Loucy (cell line): Measurements from ENCODE around the gene NKAIN2.

Source experiments
- H2AFZ ChIP-seq: fragments of 200-600 bp; sonication (generic); 2 replicates; pipeline ENCODE4 v1.6.0; 2016; ENCODE audit warnings: antibody characterized with exemption, mild to moderate bottlenecking, low read length, moderate library complexity
- H3F3A ChIP-seq: fragments of 200-600 bp; 2 replicates; pipeline ENCODE4 v1.6.0; 2016; ENCODE audit warnings: antibody characterized with exemption, low read depth, mild to moderate bottlenecking
- H3K27me3 ChIP-seq: fragments of 200-600 bp; sonication (generic); 2 replicates; pipeline ENCODE4 v1.6.1; 2014; ENCODE audit warnings: low read length, mild to moderate bottlenecking; ENCODE audit not compliant: insufficient read depth, poor library complexity, severe bottlenecking
- H3K36me3 ChIP-seq: fragments of 200-600 bp; sonication (generic); 2 replicates; pipeline ENCODE4 v1.6.1; 2016; ENCODE audit warnings: low read length; ENCODE audit not compliant: insufficient read depth
- H3K4me1 ChIP-seq: fragments of 200-600 bp; sonication (generic); 2 replicates; pipeline ENCODE4 v1.5.1; 2014; ENCODE audit warnings: low read length, mild to moderate bottlenecking; ENCODE audit not compliant: insufficient read depth, poor library complexity, severe bottlenecking
- H3K4me2 ChIP-seq: fragments of 200-600 bp; sonication (generic); 2 replicates; pipeline ENCODE4 v1.6.0; 2014; ENCODE audit warnings: antibody characterized with exemption, low read length, low read depth, mild to moderate bottlenecking; ENCODE audit not compliant: poor library complexity, severe bottlenecking
- H3K4me3 ChIP-seq: fragments of 200-600 bp; sonication (generic); 2 replicates; pipeline ENCODE4 v1.5.1; 2014; ENCODE audit warnings: low read length, mild to moderate bottlenecking, mixed read lengths; ENCODE audit not compliant: poor library complexity, severe bottlenecking
- H3K79me2 ChIP-seq: fragments of 200-600 bp; sonication (generic); 2 replicates; pipeline ENCODE4 v1.6.1; 2014; ENCODE audit warnings: low read length; ENCODE audit not compliant: insufficient read depth
- H3K9ac ChIP-seq: fragments of 200-600 bp; sonication (generic); 2 replicates; pipeline ENCODE4 v1.6.0; 2014; ENCODE audit warnings: mild to moderate bottlenecking, low read depth, low read length, moderate library complexity; ENCODE audit not compliant: poor library complexity, severe bottlenecking
- H3K9me2 ChIP-seq: fragments of 200-600 bp; sonication (generic); replicated peaks from 2 replicates; pipeline ENCODE4 v1.6.1; 2016; ENCODE audit warnings: low read depth, low read length, mixed read lengths
- H3K9me3 ChIP-seq: fragments of 200-600 bp; sonication (generic); 2 replicates; pipeline ENCODE4 v1.6.1; 2014; ENCODE audit warnings: mild to moderate bottlenecking, antibody characterized with exemption, low read length, low read depth; ENCODE audit not compliant: insufficient read depth
- H4K20me1 ChIP-seq: fragments of 200-600 bp; sonication (generic); 2 replicates; pipeline ENCODE4 v1.6.0; 2014; ENCODE audit warnings: antibody characterized with exemption, low read length, mild to moderate bottlenecking; ENCODE audit not compliant: insufficient read depth, poor library complexity, severe bottlenecking
- EZH2phosphoT487 ChIP-seq: fragments of 200-600 bp; IDR thresholded peaks from 2 replicates; pipeline ENCODE4 v1.6.1; 2018; ENCODE audit warnings: antibody characterized with exemption, mild to moderate bottlenecking, moderate library complexity, borderline replicate concordance
- TF ChIP-seq, protein P1 (sequence below): fragments of 200-600 bp; sonication (generic); conservative IDR thresholded peaks from 2 replicates; pipeline ENCODE4 v1.5.1; 2014; ENCODE audit warnings: mild to moderate bottlenecking, antibody characterized with exemption, low read length

The NKAIN2 gene

DNA sequence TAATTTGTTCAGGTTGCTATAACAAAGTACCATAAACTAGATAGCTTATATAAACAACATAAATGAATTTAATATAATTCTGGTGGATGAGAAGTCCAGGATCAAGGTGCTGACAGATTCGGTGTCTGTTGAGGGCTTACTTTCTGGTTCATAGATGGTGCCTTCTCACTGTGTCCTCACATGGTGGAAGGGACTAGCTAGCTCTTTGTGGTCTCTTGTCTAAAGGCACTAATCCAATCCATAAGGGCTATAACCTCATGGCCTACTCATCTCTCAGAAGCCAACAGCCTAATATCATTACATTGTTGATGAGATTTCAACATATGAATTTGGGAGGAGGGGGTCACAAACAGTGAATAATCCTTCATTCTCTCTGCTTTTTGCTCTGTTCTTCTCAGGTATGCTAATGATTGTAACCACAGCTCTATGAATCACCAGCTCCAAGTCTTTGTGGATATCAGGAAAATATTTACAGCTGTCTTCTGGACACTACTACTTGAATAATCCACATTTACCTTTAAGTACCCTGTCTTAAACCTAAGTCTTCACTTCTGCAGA is 122.3 kb downstream of the NKAIN2 start:
- Histone ChIP-seq H3F3A (no peaks in the 10 kb centered on the region), H2AFZ (peak overlapping the region; percentile 66; the same call in 1 of the 2 replicates), H3K9me3 (no peaks in the 10 kb centered on the region), H3K4me3 (no peak overlapping the region), H3K4me2 (no peak overlapping the region), H3K4me1 (peaks cover 8% of the 10 kb centered on the region), H3K9me2 (no peaks in the 10 kb centered on the region), H3K9ac (no peak overlapping the region), H3K79me2 (no peaks in the 10 kb centered on the region), H4K20me1 (no peaks in the 10 kb centered on the region), H3K36me3 (no peaks in the 10 kb centered on the region), H3K27me3 (no peaks in the 10 kb centered on the region)
- TF ChIP-seq, protein P1, sequence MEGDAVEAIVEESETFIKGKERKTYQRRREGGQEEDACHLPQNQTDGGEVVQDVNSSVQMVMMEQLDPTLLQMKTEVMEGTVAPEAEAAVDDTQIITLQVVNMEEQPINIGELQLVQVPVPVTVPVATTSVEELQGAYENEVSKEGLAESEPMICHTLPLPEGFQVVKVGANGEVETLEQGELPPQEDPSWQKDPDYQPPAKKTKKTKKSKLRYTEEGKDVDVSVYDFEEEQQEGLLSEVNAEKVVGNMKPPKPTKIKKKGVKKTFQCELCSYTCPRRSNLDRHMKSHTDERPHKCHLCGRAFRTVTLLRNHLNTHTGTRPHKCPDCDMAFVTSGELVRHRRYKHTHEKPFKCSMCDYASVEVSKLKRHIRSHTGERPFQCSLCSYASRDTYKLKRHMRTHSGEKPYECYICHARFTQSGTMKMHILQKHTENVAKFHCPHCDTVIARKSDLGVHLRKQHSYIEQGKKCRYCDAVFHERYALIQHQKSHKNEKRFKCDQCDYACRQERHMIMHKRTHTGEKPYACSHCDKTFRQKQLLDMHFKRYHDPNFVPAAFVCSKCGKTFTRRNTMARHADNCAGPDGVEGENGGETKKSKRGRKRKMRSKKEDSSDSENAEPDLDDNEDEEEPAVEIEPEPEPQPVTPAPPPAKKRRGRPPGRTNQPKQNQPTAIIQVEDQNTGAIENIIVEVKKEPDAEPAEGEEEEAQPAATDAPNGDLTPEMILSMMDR, result no peak
- TF ChIP-seq EZH2phosphoT487, result no peak

DNA sequence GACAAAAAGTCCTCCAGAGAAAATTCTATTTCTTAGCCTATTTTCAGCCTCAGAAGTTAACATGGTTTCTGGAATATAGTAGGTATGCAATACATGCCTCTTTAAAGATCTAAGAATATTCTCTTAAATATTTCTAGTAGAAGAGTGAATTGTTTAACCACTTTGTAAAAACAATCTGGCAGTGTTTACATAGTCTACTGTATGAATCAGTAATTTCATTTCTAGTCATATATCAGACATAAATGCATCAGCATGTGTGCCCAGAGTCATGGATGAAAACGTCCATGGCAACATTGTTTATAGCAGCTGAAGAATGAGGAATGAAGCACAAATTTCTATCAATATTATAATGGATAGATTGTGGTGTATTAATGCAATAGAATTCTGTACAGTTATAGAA is 124.9 kb downstream of the NKAIN2 start:
- no peak overlapping the region for H3K4me3 ChIP-seq
- no peak overlapping the region for H2AFZ ChIP-seq
- no peaks in the 10 kb centered on the region for H4K20me1 ChIP-seq
- H3K4me2 ChIP-seq, result no peak overlapping the region
- no peaks in the 10 kb centered on the region for H3K9me2 ChIP-seq
- no peak for TF ChIP-seq EZH2phosphoT487
- TF ChIP-seq, protein P1, result no peak
- no peaks in the 10 kb centered on the region for H3K27me3 ChIP-seq
- H3K9ac ChIP-seq, result no peak overlapping the region
- H3K9me3 ChIP-seq, result no peaks in the 10 kb centered on the region
- peaks cover 8% of the 10 kb centered on the region for H3K4me1 ChIP-seq
- no peaks in the 10 kb centered on the region for H3F3A ChIP-seq
- H3K79me2 ChIP-seq, result no peaks in the 10 kb centered on the region
- H3K36me3 ChIP-seq, result no peaks in the 10 kb centered on the region

GRCh38 chr6:123931928-123932327 is 128.3 kb downstream of the NKAIN2 start:
- TF ChIP-seq, protein P1, result no peak
- TF ChIP-seq EZH2phosphoT487, result no peak
- H3F3A ChIP-seq, result no peaks in the 10 kb centered on the region

More at GRCh38 chr6:123931928-123932327, 128.3 kb downstream of the NKAIN2 start:
- Histone ChIP-seq H3K4me1 (no peaks in the 10 kb centered on the region), H4K20me1 (no peaks in the 10 kb centered on the region), H3K36me3 (no peaks in the 10 kb centered on the region), H3K79me2 (no peaks in the 10 kb centered on the region), H3K27me3 (no peaks in the 10 kb centered on the region), H3K9me3 (no peaks in the 10 kb centered on the region), H3K9ac (no peak overlapping the region), H2AFZ (no peak overlapping the region), H3K9me2 (no peaks in the 10 kb centered on the region), H3K4me3 (no peak overlapping the region), H3K4me2 (no peak overlapping the region)
